Measurements from ENCODE around the gene LACTB.

GRCh38 chr15:63104727-63105126 is 16.9 kb upstream of the LACTB start:
- TF ChIP-seq CTCF (IDR thresholded peaks at IDR 0.05; ENCODE audit: low read length) (no peak), EZH2 (IDR thresholded peaks at IDR 0.05; ENCODE audit: borderline replicate concordance, low read length) (no peak)
